ENCODE results near the gene ATAD5.
A peak's percentile ranks its signal among the peaks of the same experiment; 100 is the strongest.
"Not testable (repeated sequence)": the region's sequence is repeated elsewhere in the genome, so short reads cannot be mapped to it uniquely, and the experiment has no call there.

The ATAD5 gene, protein sequence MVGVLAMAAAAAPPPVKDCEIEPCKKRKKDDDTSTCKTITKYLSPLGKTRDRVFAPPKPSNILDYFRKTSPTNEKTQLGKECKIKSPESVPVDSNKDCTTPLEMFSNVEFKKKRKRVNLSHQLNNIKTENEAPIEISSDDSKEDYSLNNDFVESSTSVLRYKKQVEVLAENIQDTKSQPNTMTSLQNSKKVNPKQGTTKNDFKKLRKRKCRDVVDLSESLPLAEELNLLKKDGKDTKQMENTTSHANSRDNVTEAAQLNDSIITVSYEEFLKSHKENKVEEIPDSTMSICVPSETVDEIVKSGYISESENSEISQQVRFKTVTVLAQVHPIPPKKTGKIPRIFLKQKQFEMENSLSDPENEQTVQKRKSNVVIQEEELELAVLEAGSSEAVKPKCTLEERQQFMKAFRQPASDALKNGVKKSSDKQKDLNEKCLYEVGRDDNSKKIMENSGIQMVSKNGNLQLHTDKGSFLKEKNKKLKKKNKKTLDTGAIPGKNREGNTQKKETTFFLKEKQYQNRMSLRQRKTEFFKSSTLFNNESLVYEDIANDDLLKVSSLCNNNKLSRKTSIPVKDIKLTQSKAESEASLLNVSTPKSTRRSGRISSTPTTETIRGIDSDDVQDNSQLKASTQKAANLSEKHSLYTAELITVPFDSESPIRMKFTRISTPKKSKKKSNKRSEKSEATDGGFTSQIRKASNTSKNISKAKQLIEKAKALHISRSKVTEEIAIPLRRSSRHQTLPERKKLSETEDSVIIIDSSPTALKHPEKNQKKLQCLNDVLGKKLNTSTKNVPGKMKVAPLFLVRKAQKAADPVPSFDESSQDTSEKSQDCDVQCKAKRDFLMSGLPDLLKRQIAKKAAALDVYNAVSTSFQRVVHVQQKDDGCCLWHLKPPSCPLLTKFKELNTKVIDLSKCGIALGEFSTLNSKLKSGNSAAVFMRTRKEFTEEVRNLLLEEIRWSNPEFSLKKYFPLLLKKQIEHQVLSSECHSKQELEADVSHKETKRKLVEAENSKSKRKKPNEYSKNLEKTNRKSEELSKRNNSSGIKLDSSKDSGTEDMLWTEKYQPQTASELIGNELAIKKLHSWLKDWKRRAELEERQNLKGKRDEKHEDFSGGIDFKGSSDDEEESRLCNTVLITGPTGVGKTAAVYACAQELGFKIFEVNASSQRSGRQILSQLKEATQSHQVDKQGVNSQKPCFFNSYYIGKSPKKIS (N-terminal part only)

DNA sequence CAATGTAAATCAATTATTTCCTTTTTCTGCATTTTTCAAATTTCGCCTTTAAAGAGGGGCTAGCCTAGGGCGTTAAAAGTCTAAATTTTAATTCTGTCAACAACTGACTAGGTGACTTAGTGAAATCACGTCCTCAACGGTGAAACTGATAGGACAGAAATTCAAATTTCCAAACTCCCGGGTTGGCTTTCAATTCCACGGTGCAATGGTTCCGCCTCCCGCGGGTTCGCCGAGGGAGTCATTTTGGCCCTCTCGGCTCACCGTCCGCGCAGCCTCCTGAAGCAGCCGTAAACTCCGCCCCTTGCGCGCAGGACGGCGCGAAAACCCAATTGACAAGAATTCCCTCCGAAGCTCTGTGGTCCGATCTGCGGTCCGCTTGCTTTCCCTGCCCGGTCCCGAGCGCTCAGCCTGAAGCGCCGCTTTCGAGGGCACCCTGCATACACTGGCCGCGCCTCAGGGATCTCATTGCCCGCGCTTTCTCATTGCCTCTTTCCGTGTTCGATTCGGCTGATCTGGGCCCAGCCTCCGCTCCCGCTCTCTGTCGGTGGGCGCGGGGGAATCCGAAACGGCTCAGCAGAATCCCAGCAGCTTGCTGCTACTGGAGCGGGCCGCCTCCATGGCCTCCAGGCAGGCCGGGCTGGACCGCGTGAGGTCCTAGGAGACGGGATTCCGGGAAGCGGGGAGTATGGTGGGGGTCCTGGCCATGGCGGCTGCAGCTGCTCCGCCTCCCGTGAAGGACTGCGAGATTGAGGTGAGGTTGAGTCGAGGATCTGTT lies at the start of gene ATAD5:
Gene ATAD5 (plus strand): TSS at position 304 of the 775 bp plus-strand sequence. CDS start 382 bp downstream, at position 686.
- peak; percentile 83 for DNase-seq

DNA sequence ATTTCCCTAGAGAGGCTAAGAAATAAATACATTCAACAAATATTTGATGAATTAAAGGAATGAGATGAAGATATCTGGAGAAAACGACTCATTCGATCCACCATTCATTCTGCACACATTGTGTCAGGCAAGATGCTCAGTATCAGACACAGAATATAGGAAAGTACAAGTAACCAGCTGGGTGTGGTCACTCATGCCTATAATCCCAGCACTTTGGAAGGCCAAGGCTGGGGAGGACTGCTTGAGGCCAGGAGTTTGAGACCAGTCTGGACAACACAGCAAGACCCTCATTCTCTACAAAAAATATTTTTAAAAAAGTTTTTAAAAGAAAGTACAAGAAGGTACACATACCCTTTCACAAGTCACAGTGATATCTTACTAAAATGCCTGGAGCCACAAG lies 49.6 kb upstream of the ATAD5 start:
- DNase-seq = no peak

- DNase-seq = no peak
These were observed 42.8 kb upstream of the ATAD5 start for GRCh38 chr17:30788918-30789317.

DNA sequence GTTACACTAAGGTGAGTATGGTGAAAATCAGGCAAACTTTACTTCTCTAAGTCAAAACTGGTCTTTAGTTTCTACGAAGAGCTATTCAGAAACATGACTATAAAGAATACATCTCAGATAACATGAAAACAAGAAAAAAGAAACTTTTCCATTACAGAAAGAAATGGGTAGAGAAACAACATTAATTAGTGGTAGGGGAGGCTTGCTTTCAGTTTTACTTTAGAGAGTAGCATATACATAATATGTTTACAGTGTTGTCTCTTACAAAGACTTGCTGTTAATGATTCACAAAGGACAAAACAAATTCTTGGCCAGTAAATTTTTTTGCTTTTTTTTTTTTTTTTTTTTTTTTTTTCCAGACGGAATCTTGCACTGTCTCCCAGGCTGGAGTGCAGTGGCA lies 41.5 kb upstream of the ATAD5 start:
- DNase-seq = no peak

- no peak for DNase-seq
These were observed 38.3 kb upstream of the ATAD5 start for GRCh38 chr17:30793282-30793977.

GRCh38 chr17:30794372-30794771 lies 37.4 kb upstream of the ATAD5 start:
- no peak for DNase-seq

- no peak for DNase-seq
These were observed 35.8 kb upstream of the ATAD5 start for GRCh38 chr17:30796016-30796415.

DNA sequence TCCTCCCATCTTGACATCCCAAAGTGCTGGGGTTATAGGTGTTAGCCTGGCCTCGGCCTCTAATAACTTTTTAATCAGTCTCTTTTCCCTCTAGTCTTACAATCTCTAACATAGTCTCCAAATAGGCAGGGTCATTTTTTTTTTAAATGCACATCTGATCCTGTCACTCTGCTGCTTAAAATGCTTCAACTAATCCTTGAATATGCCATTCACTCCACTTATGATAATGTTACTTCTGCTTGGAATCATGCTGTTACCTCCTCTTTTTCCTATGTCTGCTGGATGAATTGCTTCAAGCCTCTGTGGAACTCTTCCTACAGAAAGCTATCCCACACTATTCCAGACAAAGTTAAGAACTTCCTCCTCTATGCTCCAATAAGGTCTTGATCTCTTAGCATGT lies 30.1 kb upstream of the ATAD5 start:
- no peak for DNase-seq

- DNase-seq = no peak
These were observed 25.8 kb upstream of the ATAD5 start for GRCh38 chr17:30805944-30806456.

GRCh38 chr17:30807896-30808295 lies 23.9 kb upstream of the ATAD5 start:
- DNase-seq = no peak

DNA sequence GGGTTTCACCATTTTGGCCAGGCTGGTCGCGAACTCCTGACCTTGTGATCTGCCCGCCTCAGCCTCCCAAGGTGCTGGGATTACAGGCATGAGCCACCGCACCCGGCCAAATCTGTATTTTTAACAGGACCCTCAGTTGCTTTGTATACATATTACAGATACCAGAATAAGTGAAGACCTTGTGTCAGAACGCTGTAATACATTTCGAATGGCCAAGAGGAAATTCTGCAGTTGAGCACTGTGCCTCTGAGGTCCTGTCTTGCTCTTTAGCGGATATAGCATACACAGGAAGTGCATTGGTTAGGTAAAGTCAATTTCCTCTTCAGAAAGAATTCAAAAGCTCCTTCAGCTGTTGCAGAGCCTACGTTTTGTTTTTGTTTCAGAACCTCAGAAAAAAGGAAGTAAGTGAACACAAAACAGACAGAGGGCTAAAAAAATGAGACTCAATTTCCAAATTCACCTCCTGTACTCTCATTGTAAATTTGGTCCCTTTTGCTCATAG lies 22.9 kb upstream of the ATAD5 start:
- no peak for DNase-seq

DNA sequence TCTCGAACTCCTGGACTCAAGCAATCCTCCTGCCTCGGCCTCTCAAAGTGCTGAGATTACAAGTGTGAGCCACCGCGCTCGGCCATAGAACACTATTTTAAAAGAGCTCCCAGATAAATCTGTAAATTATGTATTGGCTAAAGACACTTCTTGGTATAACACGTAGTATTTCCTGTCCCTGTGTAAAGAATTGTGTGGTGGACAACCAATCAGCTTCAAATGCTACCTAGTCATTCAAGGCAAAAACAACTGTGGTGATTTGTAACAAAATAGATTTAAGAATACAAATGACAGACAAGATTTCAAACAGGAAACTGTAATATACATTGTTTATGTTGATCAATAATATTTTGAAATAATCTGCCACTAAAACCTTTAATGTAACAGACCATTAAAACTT lies 21.9 kb upstream of the ATAD5 start:
- DNase-seq = no peak

- no peak for DNase-seq
These were observed 19.3 kb upstream of the ATAD5 start for GRCh38 chr17:30812218-30813177.

DNA sequence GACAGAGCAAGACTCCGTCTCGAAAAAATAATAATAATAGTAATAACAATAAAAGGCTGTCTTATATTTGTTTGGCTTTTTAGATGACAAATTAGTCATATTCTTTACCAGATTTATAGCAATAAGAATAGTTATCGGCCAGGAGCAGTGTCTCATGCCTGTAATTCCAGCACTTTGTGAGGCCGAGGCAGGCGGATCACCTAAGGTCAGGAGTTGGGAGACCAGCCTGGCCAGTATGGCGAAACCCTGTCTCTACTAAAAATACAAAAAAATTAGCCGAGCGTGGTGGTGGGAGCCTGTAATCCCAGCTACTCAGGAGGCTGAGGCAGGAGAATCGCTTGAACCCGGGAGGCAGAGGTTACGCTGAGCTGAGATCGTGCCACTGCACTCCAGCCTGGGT lies 17.5 kb upstream of the ATAD5 start:
- DNase-seq = not testable (repeated sequence)

DNA sequence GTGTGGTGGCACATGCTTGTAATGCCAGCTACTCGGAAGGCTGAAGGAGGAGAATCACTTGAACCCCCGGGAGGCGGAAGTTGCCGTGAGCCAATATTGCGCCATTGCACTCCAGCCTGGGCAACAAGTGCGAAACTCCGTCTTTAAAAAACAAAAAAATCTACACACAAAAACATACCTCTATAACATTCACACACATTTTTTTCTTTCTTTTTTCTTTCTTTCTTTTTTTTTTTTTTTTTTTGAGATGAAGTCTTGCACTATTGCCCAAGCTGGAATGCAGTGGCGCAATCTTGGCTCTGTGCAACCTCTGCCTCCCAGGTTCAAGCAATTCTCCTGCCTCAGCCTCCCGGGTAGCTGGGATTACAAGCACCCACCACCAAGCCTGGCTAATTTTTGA lies 16.9 kb upstream of the ATAD5 start:
- DNase-seq = not testable (repeated sequence)

GRCh38 chr17:30816165-30816564 lies 15.6 kb upstream of the ATAD5 start:
- DNase-seq = no peak

DNA sequence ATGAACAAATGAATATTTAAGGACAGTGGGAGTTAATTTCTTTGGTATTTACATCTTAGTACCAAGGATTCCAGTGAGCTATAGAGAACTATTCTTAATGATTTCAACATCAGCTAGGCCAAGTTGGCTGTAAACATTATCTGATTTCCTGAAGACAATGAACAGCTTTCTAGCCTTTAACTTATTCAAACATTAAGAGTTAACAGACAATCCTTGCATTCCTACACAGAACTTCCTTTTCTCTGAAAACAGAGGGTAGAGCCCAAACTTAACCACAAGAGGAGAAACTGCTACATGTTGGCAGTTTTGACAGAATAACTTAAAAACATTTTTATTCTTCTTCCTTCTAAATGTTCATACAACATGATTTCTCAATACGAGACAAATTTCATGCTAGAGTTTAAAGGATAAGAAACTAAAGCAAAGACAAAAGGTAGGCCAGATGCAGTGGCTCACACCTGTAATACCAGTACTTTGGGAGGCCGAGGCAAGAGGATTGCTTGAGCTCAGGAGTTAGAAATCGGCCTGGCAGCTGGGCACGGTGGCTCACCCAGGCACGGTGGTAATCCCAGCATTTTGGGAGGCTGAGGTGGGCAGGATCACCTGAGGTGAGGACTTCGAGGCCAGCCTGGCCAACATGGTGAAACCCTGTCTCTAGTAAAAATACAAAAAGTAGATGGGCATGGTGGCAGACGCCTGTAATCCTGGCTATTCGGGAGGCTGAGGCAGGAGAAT lies 11.6 kb upstream of the ATAD5 start:
- no peak for DNase-seq

DNA sequence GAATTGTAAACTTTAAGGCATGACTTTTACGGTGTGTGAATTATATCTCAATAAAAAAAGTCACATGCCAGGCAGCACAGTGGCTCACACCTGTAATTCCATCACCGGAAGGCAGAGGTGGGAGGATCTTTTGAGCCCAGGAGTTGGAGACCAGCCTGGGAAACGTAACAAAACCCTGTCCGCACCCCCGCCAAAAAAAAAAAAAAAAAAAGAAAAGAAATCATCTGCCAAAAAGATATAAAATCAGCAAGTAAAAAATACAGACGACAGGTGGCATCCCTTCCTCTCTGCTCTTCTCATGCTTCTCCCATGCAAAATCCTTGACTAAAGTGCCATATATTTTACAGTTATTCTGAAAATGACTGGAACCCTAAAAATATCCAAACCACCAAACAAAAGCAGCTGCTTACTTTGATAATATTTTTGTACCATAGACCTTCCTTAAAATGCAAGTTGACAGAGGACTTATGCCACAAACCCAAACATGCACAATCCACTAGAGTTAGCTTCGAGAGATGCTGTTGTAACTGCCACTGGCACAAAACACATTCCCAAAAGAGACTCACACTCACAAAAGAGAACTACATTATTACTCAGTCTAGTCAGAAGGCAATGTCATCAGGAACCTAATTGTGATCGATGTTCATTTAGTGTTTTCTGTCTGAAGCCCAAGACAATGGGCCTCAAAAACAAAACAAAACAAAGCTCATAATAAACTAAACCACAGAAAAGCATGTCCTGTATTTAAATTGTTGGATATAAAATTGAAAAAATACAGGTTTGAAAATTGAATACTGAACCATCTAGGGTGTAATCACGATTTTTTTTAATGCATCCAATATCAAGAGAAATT lies 9.7 kb upstream of the ATAD5 start:
- no peak for DNase-seq

Measured in activated CD4-positive, alpha-beta T cell treated with anti-CD3 and anti-CD28 coated beads, Interleukin-2, amount 50 U/mL, for 1 hour (primary cell).